ENCODE measurements around the gene RBMS3.

GRCh38 chr3:29646043-29646442 is 365.2 kb downstream of the RBMS3 start:
- TF ChIP-seq CTCF (IDR thresholded peaks at IDR 0.05), result no peak
- TF ChIP-seq POLR2A (IDR thresholded peaks at IDR 0.05), result no peak

Measured in thyroid gland (tissue), 4 donors.